Measurements from ENCODE around the gene RAD52. TPM values are rescaled to one million over a fixed set of nuclear protein-coding genes. Genes with fewer than 3 reads are reported as not detected.

The RAD52 gene
- total RNA-seq, 1 experiment from 2014 or later: 19.2 TPM

DNA sequence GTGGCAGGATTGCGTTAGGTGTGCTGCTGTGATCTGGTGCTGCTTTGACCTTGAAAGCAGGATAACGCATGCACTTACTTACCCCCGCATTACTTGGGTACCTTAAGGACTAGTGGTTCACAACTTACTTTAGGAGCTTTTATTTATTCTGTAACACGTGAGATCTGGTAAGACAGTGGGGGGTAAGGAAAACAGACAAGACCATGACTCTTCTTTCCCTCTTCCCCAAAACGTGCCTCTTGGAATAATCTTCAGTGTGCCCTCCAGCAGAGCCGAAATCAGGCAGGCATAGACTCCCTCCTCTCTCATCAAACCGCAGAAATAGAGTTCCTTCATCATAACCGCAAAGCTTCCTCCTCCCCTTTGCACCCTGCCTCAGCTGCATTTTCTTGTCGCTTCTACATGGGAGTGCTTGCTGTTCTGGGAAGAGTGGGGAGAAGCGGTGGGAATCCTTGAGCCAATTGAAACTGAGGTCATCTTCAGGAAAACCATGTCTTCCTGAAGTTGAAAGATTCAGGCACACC lies 43.4 kb downstream of the RAD52 start:
- ATAC-seq: no peak
- H3K27ac Mint-ChIP-seq: no peak overlapping the region
- no peaks in the 10 kb centered on the region for H3K27me3 Mint-ChIP-seq (ENCODE audit: low read depth)
- DNase-seq (ENCODE audit: low spot score): no peak
- H3K36me3 Mint-ChIP-seq: peaks cover 62% of the 10 kb centered on the region
- no peaks in the 10 kb centered on the region for H3K9me3 Mint-ChIP-seq
- peaks cover 17% of the 10 kb centered on the region for H3K4me1 Mint-ChIP-seq
- CTCF ChIA-PET: interaction anchor here (0.6 to 1.2 kb wide), 2 partner anchors 196 to 292 kb away, joined by 3 read pairs; no protein-coding TSS in a partner anchor
- TF ChIP-seq, protein P1, sequence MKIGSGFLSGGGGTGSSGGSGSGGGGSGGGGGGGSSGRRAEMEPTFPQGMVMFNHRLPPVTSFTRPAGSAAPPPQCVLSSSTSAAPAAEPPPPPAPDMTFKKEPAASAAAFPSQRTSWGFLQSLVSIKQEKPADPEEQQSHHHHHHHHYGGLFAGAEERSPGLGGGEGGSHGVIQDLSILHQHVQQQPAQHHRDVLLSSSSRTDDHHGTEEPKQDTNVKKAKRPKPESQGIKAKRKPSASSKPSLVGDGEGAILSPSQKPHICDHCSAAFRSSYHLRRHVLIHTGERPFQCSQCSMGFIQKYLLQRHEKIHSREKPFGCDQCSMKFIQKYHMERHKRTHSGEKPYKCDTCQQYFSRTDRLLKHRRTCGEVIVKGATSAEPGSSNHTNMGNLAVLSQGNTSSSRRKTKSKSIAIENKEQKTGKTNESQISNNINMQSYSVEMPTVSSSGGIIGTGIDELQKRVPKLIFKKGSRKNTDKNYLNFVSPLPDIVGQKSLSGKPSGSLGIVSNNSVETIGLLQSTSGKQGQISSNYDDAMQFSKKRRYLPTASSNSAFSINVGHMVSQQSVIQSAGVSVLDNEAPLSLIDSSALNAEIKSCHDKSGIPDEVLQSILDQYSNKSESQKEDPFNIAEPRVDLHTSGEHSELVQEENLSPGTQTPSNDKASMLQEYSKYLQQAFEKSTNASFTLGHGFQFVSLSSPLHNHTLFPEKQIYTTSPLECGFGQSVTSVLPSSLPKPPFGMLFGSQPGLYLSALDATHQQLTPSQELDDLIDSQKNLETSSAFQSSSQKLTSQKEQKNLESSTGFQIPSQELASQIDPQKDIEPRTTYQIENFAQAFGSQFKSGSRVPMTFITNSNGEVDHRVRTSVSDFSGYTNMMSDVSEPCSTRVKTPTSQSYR (CRISPR knock-in tag; IDR thresholded peaks at IDR 0.05): no peak
- TF ChIP-seq ARID4B (CRISPR knock-in tag; IDR thresholded peaks at IDR 0.05; ENCODE audit: borderline replicate concordance) (no peak), NFE2L1 (CRISPR knock-in tag; IDR thresholded peaks at IDR 0.05) (no peak), ZSCAN18 (CRISPR knock-in tag; IDR thresholded peaks at IDR 0.05) (no peak), GABPB1 (CRISPR knock-in tag; IDR thresholded peaks at IDR 0.05) (no peak), MYBL2 (CRISPR knock-in tag; IDR thresholded peaks at IDR 0.05) (no peak), CBFB (CRISPR knock-in tag; IDR thresholded peaks at IDR 0.05; ENCODE audit: low read depth) (no peak), CREB1 (CRISPR knock-in tag; IDR thresholded peaks at IDR 0.05) (no peak), TP53 (CRISPR knock-in tag; IDR thresholded peaks at IDR 0.05) (no peak), ZNF671 (CRISPR knock-in tag; IDR thresholded peaks at IDR 0.05) (no peak)
- TF ChIP-seq, protein P2, sequence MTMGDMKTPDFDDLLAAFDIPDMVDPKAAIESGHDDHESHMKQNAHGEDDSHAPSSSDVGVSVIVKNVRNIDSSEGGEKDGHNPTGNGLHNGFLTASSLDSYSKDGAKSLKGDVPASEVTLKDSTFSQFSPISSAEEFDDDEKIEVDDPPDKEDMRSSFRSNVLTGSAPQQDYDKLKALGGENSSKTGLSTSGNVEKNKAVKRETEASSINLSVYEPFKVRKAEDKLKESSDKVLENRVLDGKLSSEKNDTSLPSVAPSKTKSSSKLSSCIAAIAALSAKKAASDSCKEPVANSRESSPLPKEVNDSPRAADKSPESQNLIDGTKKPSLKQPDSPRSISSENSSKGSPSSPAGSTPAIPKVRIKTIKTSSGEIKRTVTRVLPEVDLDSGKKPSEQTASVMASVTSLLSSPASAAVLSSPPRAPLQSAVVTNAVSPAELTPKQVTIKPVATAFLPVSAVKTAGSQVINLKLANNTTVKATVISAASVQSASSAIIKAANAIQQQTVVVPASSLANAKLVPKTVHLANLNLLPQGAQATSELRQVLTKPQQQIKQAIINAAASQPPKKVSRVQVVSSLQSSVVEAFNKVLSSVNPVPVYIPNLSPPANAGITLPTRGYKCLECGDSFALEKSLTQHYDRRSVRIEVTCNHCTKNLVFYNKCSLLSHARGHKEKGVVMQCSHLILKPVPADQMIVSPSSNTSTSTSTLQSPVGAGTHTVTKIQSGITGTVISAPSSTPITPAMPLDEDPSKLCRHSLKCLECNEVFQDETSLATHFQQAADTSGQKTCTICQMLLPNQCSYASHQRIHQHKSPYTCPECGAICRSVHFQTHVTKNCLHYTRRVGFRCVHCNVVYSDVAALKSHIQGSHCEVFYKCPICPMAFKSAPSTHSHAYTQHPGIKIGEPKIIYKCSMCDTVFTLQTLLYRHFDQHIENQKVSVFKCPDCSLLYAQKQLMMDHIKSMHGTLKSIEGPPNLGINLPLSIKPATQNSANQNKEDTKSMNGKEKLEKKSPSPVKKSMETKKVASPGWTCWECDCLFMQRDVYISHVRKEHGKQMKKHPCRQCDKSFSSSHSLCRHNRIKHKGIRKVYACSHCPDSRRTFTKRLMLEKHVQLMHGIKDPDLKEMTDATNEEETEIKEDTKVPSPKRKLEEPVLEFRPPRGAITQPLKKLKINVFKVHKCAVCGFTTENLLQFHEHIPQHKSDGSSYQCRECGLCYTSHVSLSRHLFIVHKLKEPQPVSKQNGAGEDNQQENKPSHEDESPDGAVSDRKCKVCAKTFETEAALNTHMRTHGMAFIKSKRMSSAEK (CRISPR knock-in tag; IDR thresholded peaks at IDR 0.05; ENCODE audit: borderline replicate concordance): no peak
- H3K4me3 Mint-ChIP-seq: no peak overlapping the region
- POLR2A ChIA-PET: no interaction called here

Measured in WTC11 (cell line).